K562 treated with DMSO at 1 percent for 4 hours (cell line): ENCODE data around the gene OCRL. TPM values are rescaled to one million over a fixed set of nuclear protein-coding genes. Genes with fewer than 3 reads are reported as not detected.

Experiments used
- total RNA-seq: library from RNA; unstranded; fragments of 300-600 nt; gene quantifications from 2 replicates; pipeline ENCODE4 v1.2.3, GENCODE V29; 2022; ENCODE audit not compliant: insufficient read depth

The OCRL gene
- 6.0 and 6.4 TPM in 2 replicates for total RNA-seq

DNA sequence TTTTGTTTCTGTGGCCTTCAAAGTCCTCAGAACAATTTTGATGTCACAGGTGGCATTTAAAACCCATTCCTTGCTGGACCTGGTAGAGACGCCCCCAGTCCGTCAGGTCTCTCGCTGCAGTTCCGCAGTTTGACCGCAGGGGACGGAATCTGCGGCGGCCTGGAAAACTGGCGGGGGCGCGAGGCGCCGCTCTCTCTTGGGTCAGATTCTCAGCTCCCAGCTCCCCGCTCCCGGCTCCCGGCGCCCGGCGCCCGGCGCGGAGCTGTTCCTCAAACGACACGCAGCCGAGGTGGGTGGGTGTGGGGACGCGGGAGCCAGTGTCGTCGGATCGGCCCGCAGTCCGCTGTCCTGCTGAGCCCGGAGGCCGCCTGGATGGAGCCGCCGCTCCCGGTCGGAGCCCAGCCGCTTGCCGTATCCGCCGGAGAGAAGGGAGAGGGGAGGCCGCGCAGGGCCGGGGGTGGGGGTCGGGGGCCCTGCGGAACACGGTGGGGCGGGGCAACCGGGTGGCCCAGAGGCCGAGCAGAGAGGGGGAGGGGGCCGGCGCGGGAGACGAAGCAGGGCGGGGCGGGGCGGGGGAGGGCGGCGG lies at the start of gene OCRL:
TSS of gene OCRL (plus strand) at position 192 of the 586 bp plus-strand sequence. CDS start at position 373, 181 bp downstream.

GRCh38 chrX:129523079-129523911 lies 16.8 kb upstream of the OCRL start, which contains the start of gene SMARCA1:
TSS of gene SMARCA1 (minus strand) at chrX:129523490. CDS start at chrX:129523370, 120 bp downstream.

Other genes starting within 250 kb of the OCRL start
- gene SMARCA1, start 16.8 kb upstream of the OCRL start, total RNA-seq, result 4.9 and 7.7 TPM in 2 replicates
- 0.18 TPM in 1 of 2 replicates, not detected in the other for gene APLN, start 114.7 kb downstream of the OCRL start, total RNA-seq
- not detected in 2 replicates for gene XPNPEP2, start 198.7 kb downstream of the OCRL start, total RNA-seq
- 0.30 TPM in 1 of 2 replicates, not detected in the other for gene SASH3, start 239.7 kb downstream of the OCRL start, total RNA-seq